CD14-positive monocyte (primary cell): ENCODE results near the gene CCDC116. TPM values are rescaled to one million over a fixed set of nuclear protein-coding genes. Genes with fewer than 3 reads are reported as not detected.

Experiments
- DNase-seq, 3 donors: peaks; one replicate each; pipeline ENCODE4 v3.0.0-alpha.2; 2011 to 2022
- H2AFZ ChIP-seq: 2 replicates; pipeline ENCODE4 v1.6.0; 2012; ENCODE audit warnings: mild to moderate bottlenecking, low read depth, low read length, inconsistent platforms; ENCODE audit not compliant: insufficient read depth, poor library complexity, severe bottlenecking
- H3K27ac ChIP-seq, 2 donors: 1 replicate in 1 of 2; 2 replicates in 1 of 2; pipeline ENCODE4 v1.5.1; 2012 to 2013; ENCODE audit warnings: low read length in 2 of 2, control low read depth in 1 of 2, inconsistent platforms in 1 of 2, low read depth in 1 of 2, mild to moderate bottlenecking in 1 of 2
- H3K27me3 ChIP-seq, 2 donors: one replicate each; pipeline versions ENCODE4 v1.6.0 to v1.6.1; 2011 to 2013; ENCODE audit warnings: low read length in 2 of 2; ENCODE audit not compliant: control insufficient read depth in 2 of 2, insufficient read depth in 2 of 2
- H3K36me3 ChIP-seq, 2 donors: replicated peaks in 1 of 2; 1 replicate in 1 of 2; 2 replicates in 1 of 2; pipeline versions ENCODE4 v1.5.1 to v1.6.1; 2012 to 2013; ENCODE audit warnings: low read length in 2 of 2, control low read depth in 1 of 2, inconsistent platforms in 1 of 2, mild to moderate bottlenecking in 1 of 2; ENCODE audit not compliant: insufficient read depth in 2 of 2, control insufficient read depth in 1 of 2
- H3K4me1 ChIP-seq, 2 donors: 1 replicate in 1 of 2; 2 replicates in 1 of 2; pipeline versions ENCODE4 v1.5.1 to v1.6.1; 2012 to 2013; ENCODE audit warnings: low read length in 2 of 2, control low read depth in 1 of 2, inconsistent platforms in 1 of 2, mild to moderate bottlenecking in 1 of 2, moderate library complexity in 1 of 2; ENCODE audit not compliant: insufficient read depth in 2 of 2, control insufficient read depth in 1 of 2
- H3K4me2 ChIP-seq: replicated peaks from 2 replicates; pipeline ENCODE3; 2012; ENCODE audit warnings: low read length, moderate library complexity, mild to moderate bottlenecking; ENCODE audit not compliant: poor library complexity, severe bottlenecking; ENCODE audit errors: extremely low read depth
- H3K4me3 ChIP-seq, 3 experiments: fragments of 200-600 bp in 1 of 3; sonication (generic) in 1 of 3; replicated peaks in 1 of 3; 1 replicate in 2 of 3; 2 replicates in 1 of 3; pipeline ENCODE4 v1.5.1; 2011 to 2013; ENCODE audit warnings: low read length in 3 of 3, mild to moderate bottlenecking in 3 of 3, control low read depth in 2 of 3, low read depth in 2 of 3, inconsistent platforms in 1 of 3, moderate library complexity in 1 of 3
- H3K79me2 ChIP-seq: 2 replicates; pipeline ENCODE4 v1.6.0; 2012; ENCODE audit warnings: mild to moderate bottlenecking, control low read depth, inconsistent platforms, low read length, moderate library complexity; ENCODE audit not compliant: insufficient read depth
- H3K9ac ChIP-seq: 2 replicates; pipeline ENCODE4 v1.6.0; 2017; ENCODE audit warnings: low read length, mild to moderate bottlenecking; ENCODE audit not compliant: insufficient read depth, poor library complexity, severe bottlenecking
- H3K9me3 ChIP-seq, 2 donors: replicated peaks in 1 of 2; 1 replicate in 1 of 2; 2 replicates in 1 of 2; pipeline versions ENCODE4 v1.5.1 to v1.6.1; 2012 to 2013; ENCODE audit warnings: low read length in 2 of 2, control low read depth in 1 of 2; ENCODE audit not compliant: control insufficient read depth in 1 of 2, insufficient read depth in 1 of 2
- H4K20me1 ChIP-seq: 2 replicates; pipeline ENCODE4 v1.6.0; 2012; ENCODE audit warnings: mild to moderate bottlenecking, low read length, control low read depth, moderate library complexity; ENCODE audit not compliant: insufficient read depth
- H3K27ac Mint-ChIP-seq, 7 donors: one replicate each; pipeline ENCODE4 v1.8.0; 2020; ENCODE audit warnings: mild to moderate bottlenecking in 7 of 7, mixed read lengths in 7 of 7, moderate library complexity in 6 of 7, inconsistent platforms in 2 of 7
- H3K27me3 Mint-ChIP-seq, 3 donors: one replicate each; pipeline ENCODE4 v1.8.0; 2021 to 2022; ENCODE audit warnings: low read depth in 3 of 3, mild to moderate bottlenecking in 3 of 3, mixed read lengths in 3 of 3, moderate library complexity in 3 of 3, inconsistent platforms in 1 of 3
- H3K36me3 Mint-ChIP-seq, 2 donors: one replicate each; pipeline ENCODE4 v1.8.0; 2020; ENCODE audit warnings: mixed read lengths in 2 of 2, inconsistent platforms in 1 of 2, mild to moderate bottlenecking in 1 of 2
- H3K4me1 Mint-ChIP-seq: one replicate; pipeline ENCODE4 v1.8.0; 2020; ENCODE audit warnings: mild to moderate bottlenecking, mixed read lengths
- H3K4me3 Mint-ChIP-seq, 2 donors: one replicate each; pipeline ENCODE4 v1.8.0; 2020; ENCODE audit warnings: mild to moderate bottlenecking in 2 of 2, mixed read lengths in 2 of 2, moderate library complexity in 1 of 2
- H3K9me3 Mint-ChIP-seq, 7 donors: one replicate each; pipeline ENCODE4 v1.8.0; 2020 to 2022; ENCODE audit warnings: mixed read lengths in 7 of 7, mild to moderate bottlenecking in 6 of 7, moderate library complexity in 6 of 7, inconsistent platforms in 2 of 7
- WGBS: methylation state at CpG from one replicate; pipeline ENCODE4 v1.1.5; 2013; ENCODE audit warnings: missing lambda C conversion rate; ENCODE audit not compliant: insufficient coverage; 5-methylcytosine and 5-hydroxymethylcytosine counted together
- intact Hi-C, 2 donors: fragments of 100-400 bp; cut with micrococcal nuclease; formaldehyde crosslinking; loops; one replicate each; pipeline versions ENCODE4 v1.15.0 to v1.15.1; 2023
- polyA plus RNA-seq, 3 donors: library from polyadenylated mRNA; depleted of rRNA in 1 of 3; unstranded in 2 of 3; stranded (reverse) in 1 of 3; fragments of 300-500 nt in 2 of 3; fragments of >200 nt in 1 of 3; fragmentation: Illumina TruSeq in 2 of 3; gene quantifications; 1 replicate in 2 of 3; 2 replicates in 1 of 3; pipeline ENCODE4 v1.2.3, GENCODE V29; 2012 to 2021
- TF ChIP-seq, protein P1 (sequence below): fragments of 200-600 bp; IDR thresholded peaks from one replicate; pipeline ENCODE4 v1.8.0; 2022; ENCODE audit warnings: antibody characterized with exemption, mild to moderate bottlenecking

Gene CCDC116
- polyA plus RNA-seq, 3 donors, result 0.21 TPM; not detected in 2

DNA sequence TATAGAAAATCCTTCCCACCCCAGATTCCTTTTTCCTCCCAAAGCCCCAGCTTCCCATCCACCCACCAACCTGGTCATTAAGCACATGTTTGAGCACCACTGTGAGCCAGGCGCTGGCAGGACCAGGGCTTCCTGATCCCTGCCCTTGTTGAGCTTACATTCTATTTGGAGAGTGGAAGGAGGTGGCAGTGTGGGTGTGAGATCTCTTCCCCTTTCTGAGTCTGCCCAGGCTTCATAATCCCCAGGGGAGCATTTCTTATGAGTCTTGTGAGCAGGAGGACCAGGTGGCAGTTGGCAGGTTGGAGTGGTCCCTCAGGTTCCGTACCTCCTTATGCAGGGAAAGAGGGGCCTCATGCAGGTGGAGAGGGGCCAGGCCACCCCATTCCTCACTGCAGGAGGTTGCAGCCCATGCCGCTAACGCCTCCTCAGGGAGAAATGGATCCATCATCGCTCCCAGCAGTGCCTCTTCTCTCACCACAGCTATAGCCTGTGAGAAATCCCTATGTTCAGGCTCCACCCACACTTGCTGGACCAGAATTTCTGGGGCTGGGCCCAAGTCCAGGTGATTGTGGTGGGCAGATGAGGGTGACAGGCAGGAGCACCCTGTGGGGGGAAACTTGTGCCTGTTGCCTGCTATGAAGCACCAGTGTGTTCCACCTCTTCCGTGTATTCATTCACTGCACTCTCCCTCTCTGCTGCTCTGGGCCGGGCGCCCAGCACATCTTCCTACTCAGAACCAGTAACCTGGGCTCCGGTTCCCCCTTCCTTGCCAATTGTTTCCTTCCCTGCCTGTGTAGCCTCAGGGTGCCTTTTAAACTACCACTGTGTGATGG, 41.5 kb upstream of the CCDC116 start:
- peaks cover 38 to 65% of the 10 kb centered on the region in 2 donors for H3K36me3 Mint-ChIP-seq
- Histone ChIP-seq H3K79me2 (peaks cover 99% of the 10 kb centered on the region), H3K4me2 (no peak overlapping the region), H3K27me3 (no peaks in the 10 kb centered on the region), H2AFZ (no peak overlapping the region), H3K4me1 (peaks cover 15% of the 10 kb centered on the region in 2 donors), H3K9ac (no peak overlapping the region), H3K9me3 (no peaks in the 10 kb centered on the region), H3K27ac (peak overlapping the region in 1 of 2 donors; percentile 27), H4K20me1 (peaks cover 99% of the 10 kb centered on the region), H3K36me3 (peaks cover 31 to 63% of the 10 kb centered on the region in 2 donors), H3K4me3 (no peak overlapping the region)
- H3K27me3 Mint-ChIP-seq, result peaks cover 0 to 3% (median 0%) of the 10 kb centered on the region in 3 donors
- 100% methylated on average over 1 of the region's 9 CpGs for WGBS
- intact Hi-C loops, result no loop called here
- no peak for DNase-seq
- peaks cover 50% of the 10 kb centered on the region for H3K4me1 Mint-ChIP-seq
- no peaks in the 10 kb centered on the region for H3K9me3 Mint-ChIP-seq
- H3K4me3 Mint-ChIP-seq, result no peak overlapping the region
- peak overlapping the region in 5 of 7 donors; percentile 10 to 87 (median 76) for H3K27ac Mint-ChIP-seq
- TF ChIP-seq, protein P1, sequence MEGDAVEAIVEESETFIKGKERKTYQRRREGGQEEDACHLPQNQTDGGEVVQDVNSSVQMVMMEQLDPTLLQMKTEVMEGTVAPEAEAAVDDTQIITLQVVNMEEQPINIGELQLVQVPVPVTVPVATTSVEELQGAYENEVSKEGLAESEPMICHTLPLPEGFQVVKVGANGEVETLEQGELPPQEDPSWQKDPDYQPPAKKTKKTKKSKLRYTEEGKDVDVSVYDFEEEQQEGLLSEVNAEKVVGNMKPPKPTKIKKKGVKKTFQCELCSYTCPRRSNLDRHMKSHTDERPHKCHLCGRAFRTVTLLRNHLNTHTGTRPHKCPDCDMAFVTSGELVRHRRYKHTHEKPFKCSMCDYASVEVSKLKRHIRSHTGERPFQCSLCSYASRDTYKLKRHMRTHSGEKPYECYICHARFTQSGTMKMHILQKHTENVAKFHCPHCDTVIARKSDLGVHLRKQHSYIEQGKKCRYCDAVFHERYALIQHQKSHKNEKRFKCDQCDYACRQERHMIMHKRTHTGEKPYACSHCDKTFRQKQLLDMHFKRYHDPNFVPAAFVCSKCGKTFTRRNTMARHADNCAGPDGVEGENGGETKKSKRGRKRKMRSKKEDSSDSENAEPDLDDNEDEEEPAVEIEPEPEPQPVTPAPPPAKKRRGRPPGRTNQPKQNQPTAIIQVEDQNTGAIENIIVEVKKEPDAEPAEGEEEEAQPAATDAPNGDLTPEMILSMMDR, result no peak

- H3K36me3 ChIP-seq, result peaks cover 31 to 69% of the 10 kb centered on the region in 2 donors
Observed at GRCh38 chr22:21591695-21592094, 40.9 kb upstream of the CCDC116 start.

More at GRCh38 chr22:21591695-21592094, 40.9 kb upstream of the CCDC116 start:
- peaks cover 99% of the 10 kb centered on the region for H3K79me2 ChIP-seq
- Mint-ChIP-seq H3K4me3 (no peak overlapping the region), H3K27me3 (peaks cover 0 to 3% (median 0%) of the 10 kb centered on the region in 3 donors), H3K9me3 (no peaks in the 10 kb centered on the region), H3K36me3 (peaks cover 40 to 67% of the 10 kb centered on the region in 2 donors), H3K4me1 (peaks cover 50% of the 10 kb centered on the region), H3K27ac (peak overlapping the region in 4 of 7 donors; percentile 41 to 87 (median 81))
- H3K9ac ChIP-seq, result no peak overlapping the region
- TF ChIP-seq, protein P1, result no peak
- H3K27ac ChIP-seq, result peak overlapping the region in 1 of 2 donors; percentile 27
- H3K27me3 ChIP-seq, result no peaks in the 10 kb centered on the region
- H4K20me1 ChIP-seq, result peaks cover 99% of the 10 kb centered on the region
- H3K4me3 ChIP-seq, result no peak overlapping the region
- H3K9me3 ChIP-seq, result no peaks in the 10 kb centered on the region
- no peak for DNase-seq
- H3K4me2 ChIP-seq, result no peak overlapping the region
- 44% methylated on average over 7 of the region's 9 CpGs for WGBS
- intact Hi-C loops, result no loop called here
- peaks cover 15% of the 10 kb centered on the region in 2 donors for H3K4me1 ChIP-seq
- H2AFZ ChIP-seq, result no peak overlapping the region
